Amygdala (tissue), 56 donors: ENCODE measurements around the gene AMN.
"Not testable (repeated sequence)": the region's sequence is repeated elsewhere in the genome, so short reads cannot be mapped to it uniquely, and the experiment has no call there.

Experiments
- DNase-seq, 56 donors: peaks; one replicate each; lab custom pipeline; 2025; lab: John Stamatoyannopoulos, UW

Gene AMN

GRCh38 chr14:102922490-102923200 is at the start of gene AMN:
AMN (plus strand) TSS chr14:102922663; CDS start chr14:102922689, 26 bp downstream.
- no peak for DNase-seq

- no peak for DNase-seq
These were observed 49.3 kb upstream of the AMN start for GRCh38 chr14:102873131-102873530.

GRCh38 chr14:102873546-102874061 is 48.9 kb upstream of the AMN start:
- DNase-seq = no peak

- DNase-seq = no peak
These were observed 46.8 kb upstream of the AMN start for GRCh38 chr14:102875652-102876051.

DNA sequence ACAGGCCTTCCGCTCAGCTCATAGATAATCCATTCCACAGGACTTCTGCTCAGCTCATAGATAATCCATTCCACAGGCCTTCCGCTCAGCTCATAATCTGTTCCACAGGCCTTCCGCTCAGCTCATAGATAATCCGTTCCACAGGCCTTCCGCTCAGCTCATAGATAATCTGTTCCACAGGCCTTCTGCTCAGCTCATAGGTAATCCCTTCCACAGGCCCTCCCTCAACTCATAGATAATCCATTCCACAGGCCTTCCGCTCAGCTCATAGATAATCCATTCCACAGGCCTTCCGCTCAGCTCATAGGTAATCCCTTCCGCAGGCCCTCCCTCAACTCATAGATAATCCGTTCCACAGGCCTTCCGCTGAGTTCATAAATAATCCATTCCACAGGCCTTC is 45.0 kb upstream of the AMN start:
- DNase-seq = not testable (repeated sequence)

GRCh38 chr14:102878174-102878969 is 44.1 kb upstream of the AMN start:
- no peak for DNase-seq

DNA sequence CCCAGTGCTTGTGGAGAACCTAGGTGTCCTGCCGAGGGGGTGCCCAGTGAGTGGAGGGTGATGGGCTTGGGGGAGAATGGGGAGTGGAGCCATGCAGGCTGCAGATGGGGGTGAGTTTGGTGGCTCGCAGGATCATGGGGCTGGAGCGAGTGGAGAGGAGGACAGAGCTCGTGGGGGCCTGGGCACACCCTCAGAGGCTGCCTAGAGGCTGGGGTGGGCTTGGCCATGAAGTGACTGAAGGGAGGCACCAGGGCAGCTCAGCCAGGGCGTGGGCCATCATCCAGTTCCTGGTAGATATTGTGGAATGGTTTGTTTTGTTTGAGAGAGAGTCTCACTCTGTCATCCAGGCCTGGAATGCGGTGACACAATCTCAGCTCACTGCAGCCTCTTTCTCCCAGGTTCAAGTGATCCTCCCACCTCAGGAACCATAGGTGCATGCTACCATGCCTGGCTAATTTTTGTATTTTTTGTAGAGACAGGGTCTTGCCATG is 43.4 kb upstream of the AMN start:
- DNase-seq = no peak

DNA sequence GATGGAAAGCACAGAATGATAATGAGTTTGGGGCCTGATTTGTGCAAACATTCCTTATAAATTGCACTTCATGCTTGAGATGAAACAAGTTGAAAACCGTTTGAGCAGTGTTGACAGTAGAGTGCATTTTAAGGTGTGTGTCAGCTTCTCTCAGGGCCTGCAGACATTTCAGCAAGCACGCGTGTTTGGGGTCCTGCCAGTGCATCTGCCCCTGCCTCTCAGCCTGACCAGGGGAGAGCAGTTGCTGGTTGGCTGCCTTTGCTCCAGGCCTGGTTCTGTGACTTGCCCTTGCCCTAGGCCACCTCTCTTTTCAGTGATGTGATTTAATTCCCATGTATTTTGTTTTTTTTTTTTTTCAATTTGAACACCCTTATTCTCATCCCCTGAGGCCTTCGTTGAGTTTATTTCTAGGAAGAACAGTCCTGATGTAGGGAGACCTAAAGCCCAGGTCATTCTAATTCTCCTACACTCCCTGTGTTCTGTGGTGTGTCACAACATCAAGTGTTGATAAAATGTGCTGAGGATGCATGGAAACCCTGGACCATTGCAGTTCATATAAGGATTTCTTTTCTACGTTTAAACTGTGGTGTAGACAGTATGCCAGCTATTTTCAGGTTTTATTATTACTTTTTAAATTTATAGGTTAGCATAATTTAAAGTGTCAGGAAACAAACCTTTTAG is 40.1 kb upstream of the AMN start:
- DNase-seq = no peak

- no peak for DNase-seq
These were observed 39.3 kb upstream of the AMN start for GRCh38 chr14:102883089-102883541.

DNA sequence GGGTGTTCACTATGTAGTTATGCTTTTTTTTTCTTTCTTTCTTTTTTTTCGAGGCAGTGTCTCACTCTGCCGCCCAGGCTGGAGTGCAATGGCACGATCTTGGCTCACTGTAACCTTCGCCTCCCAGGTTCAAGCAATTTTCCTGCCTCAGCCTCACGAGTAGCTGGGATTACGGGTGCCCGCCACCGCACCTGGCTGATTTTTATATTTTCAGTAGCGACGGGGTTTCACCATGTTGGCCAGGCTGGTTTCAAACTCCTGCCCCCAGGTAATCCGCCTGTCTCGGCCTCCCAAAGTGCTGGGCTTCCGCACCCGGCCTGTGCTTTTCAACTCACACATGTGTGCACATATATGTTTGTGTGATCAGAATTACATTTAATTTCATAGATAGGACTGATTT is 38.9 kb upstream of the AMN start:
- no peak for DNase-seq

- no peak for DNase-seq
These were observed 36.6 kb upstream of the AMN start for GRCh38 chr14:102885737-102886447.

DNA sequence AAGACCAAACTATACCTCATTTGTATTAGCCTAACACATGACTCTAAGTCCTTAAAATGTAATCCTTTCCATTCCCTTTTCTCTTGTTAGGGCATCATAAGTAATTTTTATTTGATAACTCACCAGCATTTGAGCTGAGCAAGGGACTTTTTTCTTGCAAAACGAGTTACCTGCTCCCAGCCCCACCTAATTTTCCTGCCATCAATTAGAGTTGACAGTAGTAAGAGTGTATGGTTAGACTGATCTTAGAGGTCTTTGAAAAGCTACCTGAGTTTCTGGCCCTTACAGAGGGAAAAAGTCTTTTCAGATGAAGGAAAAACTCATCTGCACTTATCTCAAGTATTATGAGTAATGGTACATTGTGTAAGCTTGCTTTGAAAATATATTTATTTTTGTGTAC is 33.7 kb upstream of the AMN start:
- no peak for DNase-seq

- DNase-seq = no peak
These were observed 32.8 kb upstream of the AMN start for GRCh38 chr14:102889615-102890014.

GRCh38 chr14:102891111-102891510 is 31.4 kb upstream of the AMN start:
- DNase-seq = no peak

- DNase-seq = no peak
These were observed 30.9 kb upstream of the AMN start for GRCh38 chr14:102891556-102891955.

GRCh38 chr14:102892651-102893050 is 29.8 kb upstream of the AMN start:
- peak in 1 of 56 donors; percentile 10 for DNase-seq

GRCh38 chr14:102893452-102893851 is 29.0 kb upstream of the AMN start:
- DNase-seq = peak in 1 of 56 donors; percentile 15

DNA sequence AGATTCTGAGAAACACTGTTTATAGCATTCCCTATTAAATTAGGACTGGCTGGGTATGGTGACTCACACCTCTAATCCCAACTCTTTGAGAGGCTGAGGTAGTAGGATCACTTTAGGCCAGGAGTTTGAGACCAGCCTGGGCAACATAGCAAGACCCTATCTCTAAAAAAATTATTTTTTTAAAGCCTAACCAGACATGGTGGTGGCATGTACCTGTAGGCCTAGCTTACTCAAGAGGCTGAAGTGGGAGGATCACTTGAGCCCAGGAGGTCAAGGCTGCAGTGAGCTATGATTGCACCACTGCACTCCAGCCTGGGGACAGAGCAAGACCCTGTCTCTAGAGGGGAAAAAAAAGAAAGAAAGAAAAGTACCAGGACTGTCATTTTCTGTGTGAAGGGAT is 25.7 kb upstream of the AMN start:
- DNase-seq = not testable (repeated sequence)

GRCh38 chr14:102897299-102898027 is 25.0 kb upstream of the AMN start:
- DNase-seq = no peak

DNA sequence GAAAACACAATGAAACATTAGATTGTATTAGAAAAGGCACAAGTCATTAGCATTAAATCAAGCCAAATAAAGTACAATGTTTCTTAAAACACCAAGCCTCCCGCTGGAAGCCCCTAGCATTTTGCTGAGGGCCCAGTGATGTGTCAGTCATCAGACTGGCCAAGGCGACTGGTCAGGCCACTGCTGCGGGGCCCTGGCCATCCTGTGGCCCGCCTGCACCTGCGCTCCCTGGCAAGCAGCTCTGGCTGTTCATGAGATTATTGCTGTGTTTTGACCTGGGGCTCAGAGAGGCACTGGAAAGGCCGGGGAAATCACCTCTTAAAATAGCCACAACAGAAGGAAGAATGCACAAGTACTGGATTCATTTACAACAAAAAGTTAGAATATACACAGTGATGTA is 24.2 kb upstream of the AMN start:
- DNase-seq = no peak
